DMS153 (cell line): ENCODE measurements around the gene LZTS3.
"Not testable (repeated sequence)": the region's sequence is repeated elsewhere in the genome, so short reads cannot be mapped to it uniquely, and the experiment has no call there.

Source experiments
- DNase-seq: peaks from one replicate; lab custom pipeline; 2025; lab: John Stamatoyannopoulos, UW

LZTS3 gene

GRCh38 chr20:3172933-3173609, at the start of gene LZTS3:
TSS of gene LZTS3 (minus strand) at chr20:3173549. CDS start at chr20:3167163, 6,386 bp downstream.
- no peak for DNase-seq

GRCh38 chr20:3221398-3222226, 48.3 kb upstream of the LZTS3 start:
- DNase-seq: no peak

DNA sequence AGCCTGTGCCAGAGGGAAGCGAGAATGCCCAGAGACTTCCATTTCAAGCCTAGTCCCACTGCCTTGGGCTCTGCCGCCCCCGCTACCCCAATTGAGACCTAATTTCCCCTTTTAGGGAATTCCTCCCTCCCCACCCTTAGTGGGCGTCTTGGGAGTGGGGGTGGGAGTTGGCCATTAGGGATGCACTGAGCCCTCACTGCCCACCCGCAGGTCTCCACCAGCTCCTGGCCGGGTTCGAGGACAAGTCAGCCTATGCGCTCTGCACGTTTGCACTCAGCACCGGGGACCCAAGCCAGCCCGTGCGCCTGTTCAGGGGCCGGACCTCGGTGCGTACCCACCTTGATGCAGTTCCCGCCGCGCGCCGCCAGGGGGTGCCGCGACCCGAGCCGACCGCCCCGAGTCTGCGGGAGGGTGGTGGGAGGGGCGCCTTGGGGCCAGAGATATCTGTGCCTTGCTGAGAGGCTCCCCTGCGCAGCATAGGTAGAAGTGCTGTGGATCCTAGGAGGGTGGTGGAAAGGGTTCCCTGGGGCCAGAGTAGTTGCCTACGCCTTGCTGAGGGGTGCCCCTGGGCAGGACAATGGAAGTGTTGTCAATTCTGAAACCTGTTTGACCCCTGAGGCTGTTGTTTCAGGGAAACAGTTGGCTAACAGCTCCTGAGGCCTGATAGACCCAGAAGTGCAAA, 45.1 kb upstream of the LZTS3 start:
- DNase-seq: peak; percentile 25

DNA sequence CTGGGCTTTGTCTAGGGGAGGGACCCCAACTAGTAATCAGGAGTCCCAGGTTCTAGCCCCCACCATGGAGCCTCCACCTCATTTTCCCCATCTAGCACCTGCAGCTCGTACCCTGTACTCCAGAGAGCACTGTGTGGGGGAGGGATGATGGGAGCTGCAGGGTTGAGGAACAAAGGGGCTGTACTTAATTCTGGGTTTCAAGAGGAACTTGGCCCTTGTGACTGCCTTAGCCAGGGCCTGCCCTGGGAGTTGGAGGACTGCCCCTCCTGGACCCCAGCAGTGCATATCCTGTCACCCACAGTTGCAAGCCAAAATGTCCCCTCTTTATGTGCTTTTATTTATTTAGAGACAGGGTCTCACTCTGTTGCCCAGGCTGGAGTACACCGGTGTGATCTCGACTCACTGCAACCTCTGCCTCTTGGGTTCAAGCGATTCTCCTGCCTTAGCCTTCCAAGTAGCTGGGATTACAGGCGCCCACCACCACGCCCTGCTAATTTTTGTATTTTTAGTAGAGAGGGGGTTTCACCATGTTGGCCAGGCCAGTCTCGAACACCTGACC, 42.1 kb upstream of the LZTS3 start:
- not testable (repeated sequence) for DNase-seq

GRCh38 chr20:3213226-3213625, 39.9 kb upstream of the LZTS3 start:
- no peak for DNase-seq

DNA sequence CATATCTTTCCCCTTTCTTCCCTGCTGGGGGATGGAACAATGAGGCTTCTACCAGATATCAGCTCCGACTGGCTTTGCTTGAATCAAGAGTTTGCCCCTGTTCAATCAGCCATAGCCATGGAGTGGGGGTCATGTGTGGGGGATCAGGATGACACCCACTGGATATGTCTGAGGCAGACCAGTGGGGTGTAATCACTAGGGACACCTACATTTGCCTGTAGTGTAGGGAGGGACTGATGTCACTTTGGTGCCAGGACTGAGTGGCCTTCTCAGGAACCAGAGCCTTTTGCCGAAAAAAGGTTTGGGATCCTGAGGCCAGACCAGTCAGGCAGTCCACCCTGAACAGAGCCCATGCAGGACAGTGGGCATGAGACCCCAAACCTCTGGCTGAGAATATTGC, 37.0 kb upstream of the LZTS3 start:
- no peak for DNase-seq

GRCh38 chr20:3209946-3210317, 36.6 kb upstream of the LZTS3 start:
- no peak for DNase-seq

DNA sequence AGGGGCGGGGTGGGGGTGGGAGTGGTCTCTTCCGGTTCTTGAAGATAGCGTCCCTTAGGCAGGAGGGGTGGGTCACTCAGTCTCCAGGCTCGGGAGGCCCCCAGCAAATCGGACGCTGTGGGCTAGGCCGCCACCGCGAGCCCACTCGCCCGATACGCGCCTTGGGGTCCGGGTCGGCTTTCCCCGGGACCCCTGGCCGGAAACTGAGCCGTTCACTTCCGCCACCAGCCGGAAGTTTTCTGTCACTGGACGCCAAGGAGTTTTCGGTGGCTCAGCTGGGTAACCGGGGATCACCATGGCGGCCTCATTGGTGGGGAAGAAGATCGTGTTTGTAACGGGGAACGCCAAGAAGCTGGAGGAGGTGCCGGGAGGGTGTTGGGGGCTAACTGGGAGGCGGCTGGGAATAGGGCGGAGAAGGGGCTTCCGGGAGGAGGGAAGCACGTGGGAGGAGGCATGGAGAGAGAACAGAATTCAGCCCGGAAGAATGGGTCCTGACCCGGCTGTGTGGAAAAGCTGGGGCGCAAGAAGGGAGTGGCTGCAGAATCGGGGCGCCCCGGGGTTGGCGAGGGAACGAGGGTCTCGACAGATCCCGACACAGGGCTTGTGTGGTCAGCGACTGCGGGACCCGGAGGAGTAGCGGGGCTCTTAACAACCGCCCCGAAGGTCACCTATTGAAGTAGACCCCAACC, 36.1 kb upstream of the LZTS3 start, which contains the start of gene ITPA:
TSS of gene ITPA (plus strand) at position 242 of the 689 bp plus-strand sequence. CDS start at position 296, 54 bp downstream.
- DNase-seq: no peak

DNA sequence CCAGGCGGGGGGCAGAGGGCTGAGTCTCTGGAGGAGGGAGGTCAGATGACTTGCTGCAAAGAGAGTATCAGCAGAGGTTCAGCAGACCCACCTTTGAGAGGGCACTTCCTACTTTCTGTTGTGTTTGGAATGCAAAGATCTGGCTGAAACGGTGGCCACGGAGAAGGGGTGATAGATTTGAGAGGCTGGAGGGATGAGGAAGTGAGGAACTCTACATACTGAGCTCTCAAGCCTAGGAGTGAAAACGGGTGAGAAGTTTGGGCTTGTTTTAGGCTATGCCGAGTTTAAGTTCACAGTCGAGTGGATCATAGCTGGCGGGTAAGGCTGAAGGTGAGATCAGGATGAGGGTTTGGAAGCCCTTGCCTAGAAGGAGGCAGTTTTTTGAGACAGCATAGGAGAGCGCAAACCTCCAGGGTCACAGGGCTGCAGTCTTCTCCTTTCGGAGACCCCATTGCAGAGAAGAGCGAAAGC, 35.5 kb upstream of the LZTS3 start:
- no peak for DNase-seq

DNA sequence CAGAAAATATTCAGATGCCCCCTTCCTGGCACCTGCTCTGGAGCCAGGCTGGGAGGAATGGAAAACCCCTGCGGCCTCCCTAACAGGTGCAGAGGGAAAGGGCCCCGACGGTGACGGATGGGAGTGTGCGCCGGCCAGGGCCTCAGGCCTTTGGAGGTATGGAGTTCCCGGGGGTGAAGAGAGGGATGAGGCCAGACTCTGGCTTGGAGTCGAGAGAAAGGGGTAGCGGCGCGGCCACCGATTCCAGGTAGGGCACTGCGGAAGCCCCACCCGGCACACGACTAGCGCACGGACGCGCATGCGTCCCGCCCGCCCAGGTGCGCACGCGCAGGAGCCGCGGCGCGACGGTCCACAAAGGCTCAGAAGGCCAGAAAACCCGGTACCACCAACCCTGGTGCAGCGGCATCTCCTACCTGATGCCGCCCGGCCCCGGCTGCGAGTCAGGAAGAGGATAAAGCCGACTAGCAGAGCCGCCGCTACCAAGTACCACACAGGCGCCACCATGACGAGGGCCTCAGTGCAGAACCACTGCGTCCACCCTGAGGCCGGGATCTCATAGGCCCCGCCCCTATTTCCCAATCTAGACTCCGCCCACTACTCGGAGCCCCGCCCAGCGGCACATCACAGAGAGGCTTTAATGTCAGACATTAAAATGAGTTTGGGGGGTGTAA, 30.9 kb upstream of the LZTS3 start, which contains the start of gene DDRGK1:
TSS of gene DDRGK1 (minus strand) at position 559 of the 671 bp plus-strand sequence. CDS start at position 504, 55 bp downstream.
- DNase-seq: peak; percentile 83

DNA sequence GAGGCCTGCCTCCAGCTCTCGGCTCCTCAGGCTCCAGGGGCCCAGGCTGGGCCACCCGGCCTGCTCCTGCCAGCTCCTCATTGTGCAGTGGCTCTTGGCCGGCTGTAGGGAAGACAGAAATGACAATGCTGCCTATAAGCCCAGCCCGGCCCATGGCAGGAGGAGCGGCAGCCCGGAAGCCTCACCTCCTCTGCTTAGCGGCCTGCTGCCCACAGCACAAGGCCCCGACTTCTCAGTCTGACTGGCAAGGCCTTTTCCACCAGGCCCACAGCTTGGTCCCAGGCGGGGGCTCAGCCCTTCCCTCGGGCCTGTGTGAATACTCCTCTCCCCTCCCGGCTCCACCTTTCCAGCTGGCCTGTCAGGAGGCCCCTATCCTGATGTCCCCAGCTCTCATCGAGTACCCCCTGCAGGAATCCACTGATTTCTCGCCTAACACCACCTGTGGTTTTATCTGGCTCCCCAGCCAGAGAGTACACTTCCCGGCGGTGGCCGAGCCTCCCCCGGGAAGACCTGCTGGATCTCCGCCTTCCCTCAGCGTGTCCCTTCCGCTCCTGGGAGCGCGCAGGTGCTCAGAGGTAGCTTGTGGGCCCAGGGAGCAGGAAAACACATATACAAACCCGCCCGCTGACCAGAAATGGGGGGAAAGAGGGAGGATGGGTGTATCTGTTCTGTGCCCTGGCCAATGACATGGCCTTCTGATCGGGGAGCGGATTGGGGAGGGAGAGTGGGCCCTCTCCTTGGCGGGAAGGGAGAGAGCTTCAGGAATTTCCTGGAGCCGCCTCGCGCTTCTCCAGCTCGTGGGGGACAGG, 30.2 kb upstream of the LZTS3 start:
- DNase-seq: peak; percentile 24

DNA sequence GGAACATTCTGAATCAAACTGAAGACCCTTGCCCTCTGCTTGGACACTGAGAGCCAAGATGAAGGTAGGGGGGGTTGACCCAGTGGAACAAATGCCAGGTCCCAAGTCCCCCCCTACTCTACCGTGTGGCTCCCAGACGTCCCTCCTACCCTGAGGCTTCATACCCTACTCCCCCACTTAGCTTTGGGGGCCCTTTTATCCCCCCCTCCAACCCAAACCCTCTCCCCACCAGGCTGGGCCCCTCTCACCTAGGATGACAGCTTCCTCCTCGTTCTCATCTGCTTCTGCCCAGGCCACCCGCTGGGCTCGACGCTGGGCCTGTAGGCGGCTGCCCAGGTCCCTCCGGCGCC, 29.6 kb upstream of the LZTS3 start:
- DNase-seq: no peak

GRCh38 chr20:3199976-3200755, 26.8 kb upstream of the LZTS3 start:
- no peak for DNase-seq

- no peak for DNase-seq
Observed at GRCh38 chr20:3199206-3199605, 25.9 kb upstream of the LZTS3 start.

- no peak for DNase-seq
Observed at GRCh38 chr20:3195590-3196237, 22.4 kb upstream of the LZTS3 start.

GRCh38 chr20:3194617-3195280, 21.4 kb upstream of the LZTS3 start:
- no peak for DNase-seq

GRCh38 chr20:3193806-3194616, 20.7 kb upstream of the LZTS3 start:
- no peak for DNase-seq
